ENCODE results near the gene HNRNPA1. TPM values are rescaled to one million over a fixed set of nuclear protein-coding genes. Genes with fewer than 3 reads are reported as not detected.

HNRNPA1 gene
- total and polyA plus RNA-seq, 9 of the 15 experiments (the other 6 are each of a cell fraction or from before 2014, with no cell fraction given): 1,166 to 2,703 (median 1,815) TPM

GRCh38 chr12:54324617-54325441 is 44.3 kb downstream of the HNRNPA1 start, which contains the start of gene COPZ1 (continued):
- no peak for TF ChIP-seq ELF2 (CRISPR knock-in tag; IDR thresholded peaks at IDR 0.05)
- TF ChIP-seq CGGBP1 (CRISPR knock-in tag; IDR thresholded peaks at IDR 0.05): 0 out of 2 replicates have a peak, but pooled peaks have one; percentile 14
- TF ChIP-seq GTF2B (IDR thresholded peaks at IDR 0.05; ENCODE audit: extremely low read depth, insufficient read length): no peak
- TF ChIP-seq TEAD2 (tag; IDR thresholded peaks at IDR 0.05): no peak
- TF ChIP-seq TFAP4 (CRISPR knock-in tag; IDR thresholded peaks at IDR 0.05; ENCODE audit: borderline replicate concordance): peak; percentile 99
- TF ChIP-seq HCFC1 (IDR thresholded peaks at IDR 0.05; ENCODE audit: low read depth, low read length): peak; percentile 65
- no peak for TF ChIP-seq PREB (CRISPR knock-in tag; IDR thresholded peaks at IDR 0.05)
- peak; percentile 83 for TF ChIP-seq DACH1 (IDR thresholded peaks at IDR 0.05; ENCODE audit: partially characterized antibody)
- TF ChIP-seq GTF2F1 (IDR thresholded peaks at IDR 0.05; ENCODE audit: low read depth, low read length): no peak
- TF ChIP-seq CBFB (CRISPR knock-in tag; IDR thresholded peaks at IDR 0.05): peak; percentile 53; the same call in 1 of the 2 replicates
- TF ChIP-seq HDAC6 (IDR thresholded peaks at IDR 0.05; ENCODE audit: low read depth, low read length): no peak
- TF ChIP-seq ZNF655 (CRISPR knock-in tag; IDR thresholded peaks at IDR 0.05): no peak
- peak; percentile 36 for TF ChIP-seq HDAC2 (IDR thresholded peaks at IDR 0.05)
- TF ChIP-seq CBX5 (IDR thresholded peaks at IDR 0.05; ENCODE audit: borderline replicate concordance, low read depth): no peak
- TF ChIP-seq MBD1 (CRISPR knock-in tag; IDR thresholded peaks at IDR 0.05): no peak

Data from K562 (cell line).